HG03565 (cell line): ENCODE results near the gene CYP2D6.
"Not testable (repeated sequence)": the region's sequence is repeated elsewhere in the genome, so short reads cannot be mapped to it uniquely, and the experiment has no call there.

Experiments
- ATAC-seq: cut with Tn5 transposase; IDR thresholded peaks from one replicate; pipeline ENCODE4 v1.9.1; 2021; ENCODE audit warnings: mild to moderate bottlenecking, moderate library complexity; ENCODE audit not compliant: unreplicated experiment

The CYP2D6 gene

DNA sequence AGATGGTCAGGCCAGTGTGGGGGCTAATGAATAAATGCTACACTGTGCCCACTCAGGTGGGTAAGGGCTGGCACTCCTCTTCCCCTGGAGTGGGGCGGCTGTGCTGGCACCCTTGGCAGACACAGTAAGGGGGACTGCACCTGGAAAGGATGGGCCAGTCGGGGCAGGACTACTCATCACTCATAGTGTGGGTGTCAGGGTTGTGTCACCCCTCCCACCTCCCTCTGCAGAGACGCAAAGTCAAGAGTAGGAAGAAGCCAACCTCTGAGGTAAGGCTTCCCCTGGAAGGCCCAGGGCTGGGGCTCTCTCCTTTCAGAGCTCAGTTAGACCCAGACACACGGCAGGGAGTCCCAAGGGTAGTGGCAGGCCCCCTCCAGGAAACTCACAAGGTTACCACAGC lies 5.1 kb upstream of the CYP2D6 start:
- ATAC-seq = not testable (repeated sequence)

DNA sequence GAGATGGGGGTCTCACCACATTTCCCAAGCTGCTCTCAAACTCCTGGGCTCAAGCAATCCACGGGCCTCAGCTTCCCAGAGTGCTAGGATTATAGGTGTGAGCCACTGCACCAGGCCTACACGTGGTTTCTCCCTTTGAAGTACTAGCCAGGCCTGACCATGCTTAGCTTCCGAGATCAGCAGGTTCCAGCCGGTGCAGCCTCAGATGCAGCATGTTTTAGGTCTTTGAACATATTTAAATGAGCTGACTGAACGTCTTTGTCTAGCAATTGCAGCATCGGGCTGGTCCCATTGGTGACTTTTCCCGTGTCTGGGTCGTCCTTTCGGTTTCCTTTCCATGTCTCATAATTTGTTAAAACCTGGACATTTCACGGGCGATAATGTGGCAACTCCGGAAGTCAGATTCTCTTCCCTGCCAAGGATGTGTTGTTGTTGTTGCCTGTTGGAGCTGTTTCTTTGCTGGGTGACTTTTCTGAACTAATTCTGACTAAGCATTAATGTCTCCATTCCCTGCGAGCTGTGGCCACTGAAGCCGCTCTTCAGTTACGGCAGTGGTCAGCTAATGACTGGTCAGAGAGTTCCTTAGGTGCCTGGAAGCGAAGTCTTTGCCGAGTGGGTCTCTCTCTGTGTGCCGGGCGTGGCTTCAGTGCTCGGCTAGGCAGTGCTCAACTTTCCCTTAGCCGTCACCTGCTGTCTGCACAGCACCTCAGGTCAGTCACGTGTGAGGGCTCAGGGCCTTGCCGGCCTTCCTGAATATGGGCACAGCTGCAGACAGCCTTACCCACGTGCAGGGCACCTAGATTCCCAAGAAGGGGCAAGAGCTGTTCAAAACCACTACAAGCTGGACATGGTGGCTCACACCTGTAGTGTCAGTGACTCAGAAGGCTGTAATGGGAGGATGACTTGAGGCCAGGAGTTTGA lies 3.8 kb upstream of the CYP2D6 start:
- ATAC-seq = no peak

DNA sequence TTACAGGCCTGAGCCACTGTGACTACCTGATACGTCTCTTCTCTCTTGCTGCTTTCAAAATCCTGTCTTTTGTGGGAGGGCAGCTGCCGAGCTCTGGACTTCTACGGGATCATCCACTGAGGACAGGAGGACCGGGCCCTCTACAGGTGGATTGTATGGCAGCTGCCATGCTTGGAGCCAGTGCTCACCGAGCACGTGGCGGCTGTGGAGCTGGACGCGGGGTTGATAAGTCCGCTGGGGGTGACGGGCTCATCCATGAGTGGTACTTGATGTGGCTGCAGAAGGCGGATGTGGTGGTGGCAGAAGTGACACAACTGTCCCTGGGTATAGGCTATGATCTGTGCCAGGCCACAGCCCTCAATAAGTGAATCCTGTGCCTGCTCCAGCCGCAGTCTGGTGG lies 1.8 kb upstream of the CYP2D6 start:
- no peak for ATAC-seq

DNA sequence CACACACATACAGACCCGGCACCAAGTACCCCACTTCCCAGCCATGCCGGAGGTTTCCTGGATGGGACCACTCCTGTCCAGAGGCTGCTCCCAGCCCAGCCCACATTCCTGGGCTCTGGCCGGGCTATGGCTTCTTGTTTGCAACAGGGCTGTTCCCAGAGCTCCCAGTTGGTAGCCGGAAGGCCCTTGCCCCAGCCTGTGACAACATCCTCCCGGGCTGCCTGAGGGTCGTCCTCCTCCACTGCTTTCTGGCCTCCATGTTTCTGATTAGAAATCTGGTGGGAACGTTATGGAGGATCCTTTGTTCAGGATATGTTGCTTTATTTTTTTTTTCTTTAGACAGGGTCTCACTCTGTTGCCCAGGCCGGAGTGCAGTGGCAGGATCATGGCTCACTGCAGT lies 952 bp upstream of the CYP2D6 start:
- no peak for ATAC-seq

DNA sequence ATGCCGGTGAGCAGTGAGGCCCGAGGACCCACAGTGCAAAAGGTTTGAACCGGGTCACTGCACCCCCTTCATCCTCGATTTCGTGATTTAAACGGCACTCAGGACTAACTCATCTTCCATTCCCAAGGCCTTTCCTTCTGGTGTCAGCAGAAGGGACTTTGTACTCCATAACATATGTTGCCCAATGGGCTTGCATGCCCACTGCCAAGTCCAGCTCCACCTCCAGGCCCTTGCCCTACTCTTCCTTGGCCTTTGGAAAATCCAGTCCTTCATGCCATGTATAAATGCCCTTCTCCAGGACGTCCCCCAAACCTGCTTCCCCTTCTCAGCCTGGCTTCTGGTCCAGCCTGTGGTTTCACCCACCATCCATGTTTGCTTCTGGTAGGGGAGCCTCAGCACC lies 428 bp downstream of the CYP2D6 start:
- ATAC-seq = not testable (repeated sequence)

DNA sequence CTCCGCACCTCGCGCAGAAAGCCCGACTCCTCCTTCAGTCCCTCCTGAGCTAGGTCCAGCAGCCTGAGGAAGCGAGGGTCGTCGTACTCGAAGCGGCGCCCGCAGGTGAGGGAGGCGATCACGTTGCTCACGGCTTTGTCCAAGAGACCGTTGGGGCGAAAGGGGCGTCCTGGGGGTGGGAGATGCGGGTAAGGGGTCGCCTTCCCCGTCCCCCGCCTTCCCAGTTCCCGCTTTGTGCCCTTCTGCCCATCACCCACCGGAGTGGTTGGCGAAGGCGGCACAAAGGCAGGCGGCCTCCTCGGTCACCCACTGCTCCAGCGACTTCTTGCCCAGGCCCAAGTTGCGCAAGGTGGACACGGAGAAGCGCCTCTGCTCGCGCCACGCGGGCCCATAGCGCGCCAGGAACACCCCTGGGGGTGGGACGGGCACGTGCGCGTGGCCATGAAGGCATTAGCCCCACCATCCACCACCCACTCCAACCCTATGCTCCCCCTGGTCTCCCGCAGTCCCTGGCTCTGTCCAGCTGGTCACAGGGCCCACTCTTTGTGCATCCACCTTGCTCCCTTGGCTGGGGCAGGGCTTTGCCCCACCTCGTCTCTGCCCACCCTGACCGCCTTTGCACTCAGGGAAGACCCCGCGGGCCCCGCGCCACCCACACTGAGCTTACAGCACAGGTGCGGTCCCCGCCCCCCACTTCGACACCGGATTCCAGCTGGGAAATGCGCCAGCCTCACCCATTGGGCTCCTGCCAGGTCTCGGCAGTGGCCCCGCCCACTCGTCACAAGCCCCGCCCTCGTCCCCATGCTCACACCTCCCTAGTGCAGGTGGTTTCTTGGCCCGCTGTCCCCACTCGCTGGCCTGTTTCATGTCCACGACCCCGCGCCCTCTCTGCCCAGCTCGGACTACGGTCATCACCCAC lies 1.6 kb downstream of the CYP2D6 start:
- not testable (repeated sequence) for ATAC-seq

DNA sequence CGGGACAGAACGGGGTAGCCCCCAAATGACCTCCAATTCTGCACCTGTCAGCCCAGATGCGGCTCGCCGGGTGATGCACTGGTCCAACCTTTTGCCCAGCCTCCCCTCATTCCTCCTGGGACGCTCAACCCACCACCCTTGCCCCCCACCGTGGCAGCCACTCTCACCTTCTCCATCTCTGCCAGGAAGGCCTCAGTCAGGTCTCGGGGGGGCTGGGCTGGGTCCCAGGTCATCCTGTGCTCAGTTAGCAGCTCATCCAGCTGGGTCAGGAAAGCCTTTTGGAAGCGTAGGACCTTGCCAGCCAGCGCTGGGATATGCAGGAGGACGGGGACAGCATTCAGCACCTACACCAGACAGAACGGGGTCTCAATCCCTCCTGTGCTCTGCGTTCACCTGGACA lies 2.6 kb downstream of the CYP2D6 start:
- not testable (repeated sequence) for ATAC-seq

DNA sequence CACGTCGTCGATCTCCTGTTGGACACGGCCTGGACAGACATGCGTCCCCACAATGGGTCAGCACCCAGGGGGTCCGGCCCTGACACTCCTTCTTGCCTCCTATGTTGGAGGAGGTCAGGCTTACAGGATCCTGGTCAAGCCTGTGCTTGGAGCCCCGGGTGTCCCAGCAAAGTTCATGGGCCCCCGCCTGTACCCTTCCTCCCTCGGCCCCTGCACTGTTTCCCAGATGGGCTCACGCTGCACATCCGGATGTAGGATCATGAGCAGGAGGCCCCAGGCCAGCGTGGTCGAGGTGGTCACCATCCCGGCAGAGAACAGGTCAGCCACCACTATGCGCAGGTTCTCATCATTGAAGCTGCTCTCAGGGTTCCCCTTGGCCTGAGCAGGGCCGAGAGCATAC lies 3.0 kb downstream of the CYP2D6 start:
- no peak for ATAC-seq

DNA sequence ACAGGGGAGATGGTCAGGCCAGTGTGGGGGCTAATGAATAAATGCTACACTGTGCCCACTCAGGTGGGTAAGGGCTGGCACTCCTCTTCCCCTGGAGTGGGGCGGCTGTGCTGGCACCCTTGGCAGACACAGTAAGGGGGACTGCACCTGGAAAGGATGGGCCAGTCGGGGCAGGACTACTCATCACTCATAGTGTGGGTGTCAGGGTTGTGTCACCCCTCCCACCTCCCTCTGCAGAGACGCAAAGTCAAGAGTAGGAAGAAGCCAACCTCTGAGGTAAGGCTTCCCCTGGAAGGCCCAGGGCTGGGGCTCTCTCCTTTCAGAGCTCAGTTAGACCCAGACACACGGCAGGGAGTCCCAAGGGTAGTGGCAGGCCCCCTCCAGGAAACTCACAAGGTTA lies 7.1 kb downstream of the CYP2D6 start:
- ATAC-seq = not testable (repeated sequence)

DNA sequence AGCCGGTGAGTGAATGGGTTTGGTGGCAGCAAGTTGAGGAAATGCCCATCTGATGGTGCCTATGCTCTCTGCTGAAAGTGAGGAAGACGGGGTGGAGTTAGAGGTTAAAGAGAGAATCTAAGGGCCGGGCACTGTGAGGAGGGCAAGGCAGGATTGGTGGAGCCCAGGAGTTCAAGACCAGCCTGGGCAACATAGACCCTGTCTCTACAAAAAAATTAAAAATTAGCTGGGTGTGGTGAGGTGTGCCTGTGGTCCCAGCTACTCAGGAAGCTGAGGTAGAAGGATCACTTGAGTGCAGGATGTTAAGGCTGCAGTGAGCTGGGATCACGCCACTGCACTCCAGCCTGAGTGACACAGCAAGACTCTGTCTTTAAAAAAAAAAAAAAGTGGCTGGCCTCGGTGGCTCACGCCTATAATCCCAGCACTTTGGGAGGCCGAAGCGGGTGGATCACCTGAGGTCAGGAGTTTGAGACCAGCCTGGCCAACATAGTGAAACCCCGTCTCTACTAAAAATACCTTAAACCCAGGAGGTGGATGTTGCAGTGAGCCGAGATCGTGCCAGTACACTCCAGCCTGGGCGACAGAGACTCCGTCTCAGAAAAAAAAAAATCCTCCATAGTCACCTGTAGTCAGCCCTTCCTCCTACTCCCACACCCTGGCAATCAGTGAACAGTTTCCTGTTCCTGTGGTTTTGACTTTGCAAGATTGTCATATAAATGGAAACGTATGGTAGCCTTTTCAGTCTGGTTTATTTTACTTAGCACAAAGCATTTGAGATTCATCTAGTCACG lies 10.2 kb downstream of the CYP2D6 start:
- not testable (repeated sequence) for ATAC-seq

DNA sequence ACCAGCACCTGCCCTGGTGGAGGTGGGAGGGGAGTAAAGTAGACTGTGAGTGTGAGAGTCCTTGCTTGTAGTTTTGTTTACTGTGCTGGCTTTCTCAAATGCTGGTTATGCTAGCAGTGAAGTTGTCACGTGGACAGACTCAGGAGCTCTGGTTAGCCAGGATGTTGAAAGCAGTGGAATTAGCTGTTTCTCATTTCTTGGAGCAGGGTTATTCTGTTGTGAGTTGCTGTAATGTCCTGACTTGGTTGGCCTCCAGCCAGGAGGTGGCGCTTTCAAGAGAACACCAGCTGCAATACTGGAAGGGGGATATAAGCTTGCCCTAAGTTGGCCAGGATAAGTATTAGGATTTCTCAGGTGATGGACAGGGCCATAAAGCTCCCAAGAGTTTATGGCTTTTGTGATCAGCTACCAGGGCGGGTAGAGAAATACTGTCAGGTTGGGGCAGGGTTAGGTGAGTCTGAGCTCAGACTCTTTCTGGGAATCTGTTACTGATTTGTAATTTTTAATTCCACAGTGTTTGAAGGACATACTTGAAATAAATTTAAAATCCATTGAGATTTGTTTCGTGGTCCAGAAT lies 13.7 kb downstream of the CYP2D6 start:
- no peak for ATAC-seq

DNA sequence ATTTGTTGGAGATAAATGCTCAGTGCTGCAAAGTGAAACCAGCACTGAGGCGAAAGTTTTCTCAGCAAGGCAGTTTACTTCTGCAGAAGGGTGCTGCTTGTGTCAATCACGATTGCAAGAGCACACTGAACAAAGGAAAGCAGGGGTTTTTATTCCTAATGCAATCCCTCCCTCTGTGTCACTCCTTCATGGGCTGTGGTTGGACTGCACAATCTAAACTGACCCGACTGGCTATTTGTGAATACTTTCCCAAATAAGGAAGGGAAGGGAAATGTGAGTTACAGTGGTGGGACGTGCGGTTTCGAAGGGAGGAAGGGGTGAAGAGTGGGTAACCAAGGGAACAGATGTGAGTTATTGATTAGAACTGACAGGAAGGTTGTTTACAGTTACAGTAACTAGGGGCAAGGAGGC lies 15.2 kb downstream of the CYP2D6 start:
- ATAC-seq = not testable (repeated sequence)

DNA sequence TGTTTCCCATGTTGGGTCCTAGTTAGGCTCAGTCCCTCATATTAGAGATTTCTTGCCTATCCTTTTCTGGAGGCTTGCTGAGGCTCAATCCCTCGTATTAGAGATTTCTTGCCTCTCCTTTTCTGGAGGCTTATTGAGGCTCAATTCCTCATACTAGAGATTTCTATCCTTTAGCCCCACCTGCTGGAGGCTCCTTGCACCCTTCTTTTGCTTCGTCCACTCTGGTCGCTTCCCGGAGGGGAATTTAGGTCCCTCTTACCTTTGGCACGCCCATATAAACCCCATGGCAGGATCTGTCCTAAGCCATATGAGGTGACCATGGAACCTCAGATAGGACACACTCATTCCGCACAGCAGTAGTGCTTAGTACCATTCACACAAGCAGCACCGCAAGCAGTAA lies 15.9 kb downstream of the CYP2D6 start:
- no peak for ATAC-seq

DNA sequence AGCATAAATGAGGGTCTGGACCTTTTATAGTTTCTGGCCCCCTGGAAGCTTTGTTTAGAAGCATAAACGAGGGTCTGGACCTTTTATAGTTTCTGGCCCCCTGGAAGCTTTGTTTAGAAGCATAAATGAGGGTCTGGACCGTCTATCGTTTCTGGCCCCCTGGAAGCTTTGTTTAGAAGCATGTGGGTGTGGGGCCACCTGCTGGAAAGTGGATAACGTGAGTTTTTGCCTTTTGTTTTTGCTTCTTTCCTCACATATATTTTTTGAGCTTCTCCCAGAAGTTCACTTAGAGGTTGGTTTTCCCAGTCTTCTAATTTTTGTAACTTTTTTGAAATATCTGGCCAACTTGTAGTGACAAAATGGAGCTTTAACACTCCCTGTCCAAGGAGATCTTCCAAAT lies 17.8 kb downstream of the CYP2D6 start:
- not testable (repeated sequence) for ATAC-seq

DNA sequence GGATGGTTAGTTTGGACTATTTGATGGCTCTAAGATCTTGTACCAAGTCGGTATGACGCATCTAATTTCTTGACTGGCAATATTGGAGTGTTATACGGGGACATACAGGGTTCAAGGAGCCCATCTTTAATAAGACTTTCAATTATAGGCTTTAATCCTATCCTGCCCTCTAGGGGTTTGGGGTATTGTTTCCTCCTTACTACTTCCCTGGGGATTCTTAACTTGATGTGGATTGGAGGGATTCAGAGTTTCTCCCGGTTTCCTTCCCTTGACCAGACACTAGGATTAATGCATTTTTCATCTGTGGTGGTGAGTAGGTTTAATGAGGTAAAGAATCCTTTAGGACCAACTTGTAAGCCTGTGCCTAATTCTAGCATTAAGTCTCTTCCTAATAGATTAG lies 18.8 kb downstream of the CYP2D6 start:
- no peak for ATAC-seq

DNA sequence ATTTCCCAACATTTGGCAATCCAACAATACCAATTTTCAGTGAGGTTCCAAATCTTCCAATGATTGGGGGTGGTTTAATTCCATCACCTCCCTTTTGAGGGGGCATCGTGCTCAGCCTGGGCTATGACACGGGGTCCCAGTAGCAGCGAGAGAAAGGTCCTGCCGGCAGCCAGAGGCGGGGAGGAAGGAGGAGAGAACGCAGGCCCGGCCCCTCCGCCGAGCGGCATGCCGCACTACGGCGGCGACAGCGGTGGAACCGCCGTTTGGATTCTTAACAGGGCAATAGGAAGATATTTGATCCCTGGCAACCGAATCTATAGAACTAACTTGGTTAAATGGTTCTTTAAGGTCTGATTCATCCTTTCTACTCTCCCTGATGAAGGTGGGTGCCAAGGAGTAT lies 21.8 kb downstream of the CYP2D6 start:
- no peak for ATAC-seq

DNA sequence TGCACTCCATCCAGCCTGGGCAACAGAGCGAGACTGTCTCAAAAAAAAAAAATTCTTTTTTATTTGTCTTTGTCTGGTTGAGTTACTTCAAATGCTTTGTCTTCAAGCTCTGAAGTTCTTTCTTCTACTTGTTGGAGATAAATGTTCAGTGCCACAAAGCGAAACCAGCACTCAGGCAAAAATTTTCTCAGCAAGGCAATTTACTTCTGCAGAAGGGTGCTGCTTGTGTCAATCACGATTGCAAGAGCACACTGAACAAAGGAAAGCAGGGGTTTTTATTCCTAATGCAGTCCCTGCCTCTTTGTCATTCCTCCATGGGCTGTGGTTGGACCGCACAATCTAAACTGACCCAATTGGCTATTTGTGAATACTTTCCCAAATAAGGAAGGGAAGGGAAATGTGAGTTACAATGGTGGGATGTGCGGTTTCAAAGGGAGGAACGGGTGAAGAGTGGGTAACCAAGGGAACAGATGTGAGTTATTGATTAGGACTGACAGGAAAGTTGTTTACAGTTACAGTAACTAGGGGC lies 26.2 kb downstream of the CYP2D6 start:
- ATAC-seq = not testable (repeated sequence)

DNA sequence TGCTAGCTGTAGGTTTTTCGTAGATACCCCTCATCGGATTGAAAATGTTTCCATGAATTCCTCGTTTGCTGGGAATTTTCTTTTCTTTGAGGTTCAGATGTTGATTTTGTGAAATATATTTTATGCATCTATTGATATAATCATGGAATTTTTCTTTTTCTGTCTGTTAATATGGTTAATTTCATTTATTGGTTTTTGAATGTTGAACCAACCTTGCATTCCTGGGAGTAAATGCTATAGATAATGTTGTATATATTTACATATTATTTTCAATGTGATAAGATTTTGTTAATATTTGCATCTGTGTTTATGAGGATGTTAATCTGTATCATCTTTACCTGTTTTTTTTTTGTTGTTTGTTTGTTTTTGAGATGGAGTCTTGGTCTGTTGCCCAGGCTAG lies 29.4 kb downstream of the CYP2D6 start:
- no peak for ATAC-seq

DNA sequence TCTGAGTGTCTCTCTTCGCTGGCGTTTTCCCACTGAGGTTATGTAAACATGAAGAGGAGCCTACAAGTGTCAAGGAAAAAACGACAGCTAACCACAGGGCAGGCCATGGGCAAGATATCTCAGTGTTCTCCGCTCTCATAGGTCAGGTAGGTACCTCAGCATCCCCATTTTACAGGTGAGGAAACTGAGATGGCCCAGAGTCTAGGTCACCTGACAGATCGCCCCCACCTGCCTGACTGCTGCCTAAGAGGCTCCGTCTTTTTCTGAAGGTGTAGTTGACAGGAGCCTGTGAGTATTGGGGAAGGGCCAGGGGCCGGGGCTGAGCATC lies 39.2 kb downstream of the CYP2D6 start:
- ATAC-seq = no peak
